ENCODE results near the gene SATB1. TPM values are rescaled to one million over a fixed set of nuclear protein-coding genes. Genes with fewer than 3 reads are reported as not detected.

SATB1 gene
- total RNA-seq, 1 donor from 2014 or later = 81.4 TPM

- Mint-ChIP-seq H3K27ac (no peak overlapping the region), H3K9me3 (peaks cover 4% of the 10 kb centered on the region), H3K27me3 (ENCODE audit: low read depth) (no peaks in the 10 kb centered on the region), H3K4me1 (peaks cover 44% of the 10 kb centered on the region), H3K36me3 (peaks cover 40% of the 10 kb centered on the region), H3K4me3 (no peak overlapping the region)
- TF ChIP-seq, protein P1, sequence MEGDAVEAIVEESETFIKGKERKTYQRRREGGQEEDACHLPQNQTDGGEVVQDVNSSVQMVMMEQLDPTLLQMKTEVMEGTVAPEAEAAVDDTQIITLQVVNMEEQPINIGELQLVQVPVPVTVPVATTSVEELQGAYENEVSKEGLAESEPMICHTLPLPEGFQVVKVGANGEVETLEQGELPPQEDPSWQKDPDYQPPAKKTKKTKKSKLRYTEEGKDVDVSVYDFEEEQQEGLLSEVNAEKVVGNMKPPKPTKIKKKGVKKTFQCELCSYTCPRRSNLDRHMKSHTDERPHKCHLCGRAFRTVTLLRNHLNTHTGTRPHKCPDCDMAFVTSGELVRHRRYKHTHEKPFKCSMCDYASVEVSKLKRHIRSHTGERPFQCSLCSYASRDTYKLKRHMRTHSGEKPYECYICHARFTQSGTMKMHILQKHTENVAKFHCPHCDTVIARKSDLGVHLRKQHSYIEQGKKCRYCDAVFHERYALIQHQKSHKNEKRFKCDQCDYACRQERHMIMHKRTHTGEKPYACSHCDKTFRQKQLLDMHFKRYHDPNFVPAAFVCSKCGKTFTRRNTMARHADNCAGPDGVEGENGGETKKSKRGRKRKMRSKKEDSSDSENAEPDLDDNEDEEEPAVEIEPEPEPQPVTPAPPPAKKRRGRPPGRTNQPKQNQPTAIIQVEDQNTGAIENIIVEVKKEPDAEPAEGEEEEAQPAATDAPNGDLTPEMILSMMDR (IDR thresholded peaks at IDR 0.05; ENCODE audit: unreplicated experiment) = no peak
- no peak for DNase-seq (ENCODE audit: low spot score in 2 of 2, unreplicated experiment in 2 of 2)
These were observed 9.3 kb downstream of the SATB1 start for GRCh38 chr3:18415839-18416238.

GRCh38 chr3:18415167-18415566 is 10.0 kb downstream of the SATB1 start:
- H3K27me3 Mint-ChIP-seq (ENCODE audit: low read depth) = no peaks in the 10 kb centered on the region
- H3K27ac Mint-ChIP-seq = no peak overlapping the region
- H3K4me1 Mint-ChIP-seq = peaks cover 39% of the 10 kb centered on the region
- peaks cover 34% of the 10 kb centered on the region for H3K36me3 Mint-ChIP-seq
- TF ChIP-seq, protein P1 (IDR thresholded peaks at IDR 0.05; ENCODE audit: unreplicated experiment) = no peak
- DNase-seq (ENCODE audit: low spot score in 2 of 2, unreplicated experiment in 2 of 2) = no peak
- H3K4me3 Mint-ChIP-seq = no peak overlapping the region
- H3K9me3 Mint-ChIP-seq = peaks cover 2% of the 10 kb centered on the region

DNA sequence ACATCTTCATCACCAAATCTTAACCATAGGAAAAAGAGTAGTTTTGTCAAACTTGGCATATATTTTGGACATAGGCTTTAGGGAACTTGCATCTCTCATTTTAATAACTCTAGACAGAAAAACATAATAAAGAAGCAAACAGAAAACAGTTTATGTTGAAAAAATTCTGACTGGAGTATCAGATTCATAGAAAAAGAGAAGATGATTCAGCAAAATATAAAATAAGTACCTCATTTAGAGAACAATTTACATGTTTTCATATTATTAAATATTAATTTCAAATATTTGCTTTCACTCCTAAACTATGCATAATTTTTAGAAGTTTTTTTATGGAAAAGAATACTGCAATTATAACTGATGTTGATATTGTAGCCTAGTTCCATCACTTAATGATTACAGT is 12.5 kb downstream of the SATB1 start:
- Mint-ChIP-seq H3K9me3 (no peaks in the 10 kb centered on the region), H3K27ac (no peak overlapping the region), H3K36me3 (peaks cover 38% of the 10 kb centered on the region), H3K27me3 (ENCODE audit: low read depth) (no peaks in the 10 kb centered on the region), H3K4me1 (peaks cover 15% of the 10 kb centered on the region), H3K4me3 (no peak overlapping the region)
- no peak for DNase-seq (ENCODE audit: low spot score in 2 of 2, unreplicated experiment in 2 of 2)
- TF ChIP-seq, protein P1 (IDR thresholded peaks at IDR 0.05; ENCODE audit: unreplicated experiment) = no peak

GRCh38 chr3:18411541-18411940 is 13.6 kb downstream of the SATB1 start:
- no peak for DNase-seq (ENCODE audit: low spot score in 2 of 2, unreplicated experiment in 2 of 2)
- H3K27ac Mint-ChIP-seq = no peak overlapping the region
- H3K4me3 Mint-ChIP-seq = no peak overlapping the region

GRCh38 chr3:18410205-18410604 is 14.9 kb downstream of the SATB1 start:
- H3K27me3 Mint-ChIP-seq (ENCODE audit: low read depth) = no peaks in the 10 kb centered on the region
- H3K27ac Mint-ChIP-seq = no peak overlapping the region
- H3K4me3 Mint-ChIP-seq = no peak overlapping the region
- peaks cover 8% of the 10 kb centered on the region for H3K4me1 Mint-ChIP-seq
- TF ChIP-seq, protein P1 (IDR thresholded peaks at IDR 0.05; ENCODE audit: unreplicated experiment) = no peak
- no peaks in the 10 kb centered on the region for H3K9me3 Mint-ChIP-seq
- H3K36me3 Mint-ChIP-seq = peaks cover 37% of the 10 kb centered on the region
- DNase-seq (ENCODE audit: low spot score in 2 of 2, unreplicated experiment in 2 of 2) = no peak

More at GRCh38 chr3:18411541-18411940, 13.6 kb downstream of the SATB1 start:
- TF ChIP-seq, protein P1 (IDR thresholded peaks at IDR 0.05; ENCODE audit: unreplicated experiment) = no peak
- H3K9me3 Mint-ChIP-seq = no peaks in the 10 kb centered on the region
- H3K27me3 Mint-ChIP-seq (ENCODE audit: low read depth) = no peaks in the 10 kb centered on the region
- peaks cover 38% of the 10 kb centered on the region for H3K36me3 Mint-ChIP-seq
- peaks cover 10% of the 10 kb centered on the region for H3K4me1 Mint-ChIP-seq

- Mint-ChIP-seq H3K36me3 (peaks cover 32% of the 10 kb centered on the region), H3K4me3 (no peak overlapping the region), H3K27ac (no peak overlapping the region), H3K4me1 (peaks cover 2% of the 10 kb centered on the region), H3K9me3 (no peaks in the 10 kb centered on the region), H3K27me3 (ENCODE audit: low read depth) (no peaks in the 10 kb centered on the region)
- TF ChIP-seq, protein P1 (IDR thresholded peaks at IDR 0.05; ENCODE audit: unreplicated experiment) = no peak
- no peak for DNase-seq (ENCODE audit: low spot score in 2 of 2, unreplicated experiment in 2 of 2)
These were observed 15.9 kb downstream of the SATB1 start for GRCh38 chr3:18409266-18409665.

Data from mesothelial cell of epicardium (in vitro differentiated cells).